Stimulated activated CD8-positive, alpha-beta memory T cell treated with anti-CD3 and anti-CD28 coated beads, Interleukin-7, amount 100 ng/mL, for 4 hours (primary cell): ENCODE results near the gene DDA1.
A peak's percentile ranks its signal among the peaks of the same experiment; 100 is the strongest.
"Not testable (repeated sequence)": the region's sequence is repeated elsewhere in the genome, so short reads cannot be mapped to it uniquely, and the experiment has no call there.

Source experiments
- DNase-seq, 2 donors: peaks; one replicate each; pipeline ENCODE4 v3.0.0-alpha.2; 2020; ENCODE audit warnings: low read depth in 2 of 2

Gene DDA1

GRCh38 chr19:17346109-17346671 lies 36.8 kb downstream of the DDA1 start:
- peak; percentile 51 to 59 for DNase-seq

- DNase-seq, result no peak
These were observed 38.0 kb downstream of the DDA1 start for GRCh38 chr19:17347361-17347760.

GRCh38 chr19:17347877-17348276 lies 38.5 kb downstream of the DDA1 start:
- no peak for DNase-seq

GRCh38 chr19:17348700-17349099 lies 39.3 kb downstream of the DDA1 start:
- DNase-seq, result no peak

- DNase-seq, result no peak
These were observed 42.6 kb downstream of the DDA1 start for GRCh38 chr19:17351815-17352435.

- DNase-seq, result no peak
These were observed 43.4 kb downstream of the DDA1 start for GRCh38 chr19:17352608-17353280.

- no peak for DNase-seq
These were observed 44.0 kb downstream of the DDA1 start for GRCh38 chr19:17353386-17353785.

- no peak for DNase-seq
These were observed 47.8 kb downstream of the DDA1 start for GRCh38 chr19:17357078-17357666.

GRCh38 chr19:17357724-17358123 lies 48.4 kb downstream of the DDA1 start:
- DNase-seq, result no peak

- DNase-seq, result no peak
These were observed 49.0 kb downstream of the DDA1 start for GRCh38 chr19:17358395-17358794.

GRCh38 chr19:17359905-17360800 lies 50.8 kb downstream of the DDA1 start:
- DNase-seq, result no peak

- not testable (repeated sequence) for DNase-seq
These were observed 54.7 kb downstream of the DDA1 start for GRCh38 chr19:17363852-17364605.

GRCh38 chr19:17365361-17365760 lies 56.0 kb downstream of the DDA1 start:
- DNase-seq, result no peak

GRCh38 chr19:17370026-17370587 lies 60.7 kb downstream of the DDA1 start:
- no peak for DNase-seq
